EH (cell line): ENCODE measurements around the gene ZNF341.
A peak's percentile ranks its signal among the peaks of the same experiment; 100 is the strongest.

Experiments
- DNase-seq: peaks from one replicate; pipeline ENCODE4 v3.0.0-alpha.2; 2015; ENCODE audit warnings: low read depth

The ZNF341 gene

GRCh38 chr20:33730946-33731692 lies 677 bp upstream of the ZNF341 start:
- DNase-seq, result no peak

- no peak for DNase-seq
Observed at GRCh38 chr20:33732166-33732970, 572 bp downstream of the ZNF341 start.

- DNase-seq, result peak; percentile 92
Observed at GRCh38 chr20:33733654-33734576, 2.1 kb downstream of the ZNF341 start.

- no peak for DNase-seq
Observed at GRCh38 chr20:33736962-33737361, 5.2 kb downstream of the ZNF341 start.

- no peak for DNase-seq
Observed at GRCh38 chr20:33739493-33739892, 7.7 kb downstream of the ZNF341 start.

- DNase-seq, result peak; percentile 41
Observed at GRCh38 chr20:33740189-33740588, 8.4 kb downstream of the ZNF341 start.

GRCh38 chr20:33744181-33744580 lies 12.4 kb downstream of the ZNF341 start:
- no peak for DNase-seq

- no peak for DNase-seq
Observed at GRCh38 chr20:33744773-33745385, 13.1 kb downstream of the ZNF341 start.

- no peak for DNase-seq
Observed at GRCh38 chr20:33746325-33746998, 14.7 kb downstream of the ZNF341 start.

GRCh38 chr20:33751775-33752174 lies 20.0 kb downstream of the ZNF341 start:
- no peak for DNase-seq

- DNase-seq, result no peak
Observed at GRCh38 chr20:33753143-33753542, 21.3 kb downstream of the ZNF341 start.

GRCh38 chr20:33753763-33754162 lies 22.0 kb downstream of the ZNF341 start:
- DNase-seq, result peak; percentile 75

GRCh38 chr20:33755936-33756490 lies 24.2 kb downstream of the ZNF341 start:
- DNase-seq, result peak; percentile 25

GRCh38 chr20:33757046-33757445 lies 25.2 kb downstream of the ZNF341 start:
- DNase-seq, result no peak

- no peak for DNase-seq
Observed at GRCh38 chr20:33757458-33757857, 25.7 kb downstream of the ZNF341 start.

- DNase-seq, result no peak
Observed at GRCh38 chr20:33761698-33762250, 30.0 kb downstream of the ZNF341 start.

- no peak for DNase-seq
Observed at GRCh38 chr20:33765099-33765498, 33.3 kb downstream of the ZNF341 start.

- DNase-seq, result no peak
Observed at GRCh38 chr20:33765592-33765991, 33.8 kb downstream of the ZNF341 start.

GRCh38 chr20:33766686-33767085 lies 34.9 kb downstream of the ZNF341 start:
- DNase-seq, result no peak

- no peak for DNase-seq
Observed at GRCh38 chr20:33767777-33768138, 36.0 kb downstream of the ZNF341 start.

GRCh38 chr20:33769043-33769442 lies 37.2 kb downstream of the ZNF341 start:
- DNase-seq, result no peak
